Dedifferentiated amniotic fluid mesenchymal stem cell (primary cell): Measurements from ENCODE around the gene LUZP2.
"Not testable (repeated sequence)": the region's sequence is repeated elsewhere in the genome, so short reads cannot be mapped to it uniquely, and the experiment has no call there.

Source experiments
- DNase-seq: peaks from one replicate; pipeline ENCODE4 v3.0.0-alpha.2; 2016; ENCODE audit errors: extremely low spot score

The LUZP2 gene

GRCh38 chr11:24900960-24901549, 404.2 kb downstream of the LUZP2 start:
- DNase-seq, result no peak

GRCh38 chr11:24903555-24903954, 406.7 kb downstream of the LUZP2 start:
- no peak for DNase-seq

DNA sequence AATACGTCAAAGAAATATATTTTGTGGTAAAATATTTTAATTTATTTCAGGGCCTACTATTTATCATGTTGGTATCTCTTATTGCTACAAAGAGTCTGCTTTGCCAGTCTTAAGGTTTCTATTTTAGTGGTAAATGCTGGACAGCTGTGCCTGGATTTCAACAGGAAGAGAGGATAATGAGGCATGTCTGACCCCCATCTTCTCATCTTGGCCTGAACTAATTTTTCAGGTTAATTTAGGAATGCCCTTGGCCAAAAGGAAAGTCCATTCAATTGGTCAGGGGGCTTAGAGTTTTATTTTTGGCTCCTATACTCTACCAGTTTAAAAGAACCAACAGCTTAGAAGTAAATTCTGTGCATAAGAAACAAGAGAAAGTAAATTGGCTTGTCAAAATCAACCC, 428.2 kb downstream of the LUZP2 start:
- no peak for DNase-seq

- no peak for DNase-seq
These were observed 435.5 kb downstream of the LUZP2 start for GRCh38 chr11:24932110-24933000.

- peak; percentile 33 for DNase-seq
These were observed 438.0 kb downstream of the LUZP2 start for GRCh38 chr11:24934733-24935439.

DNA sequence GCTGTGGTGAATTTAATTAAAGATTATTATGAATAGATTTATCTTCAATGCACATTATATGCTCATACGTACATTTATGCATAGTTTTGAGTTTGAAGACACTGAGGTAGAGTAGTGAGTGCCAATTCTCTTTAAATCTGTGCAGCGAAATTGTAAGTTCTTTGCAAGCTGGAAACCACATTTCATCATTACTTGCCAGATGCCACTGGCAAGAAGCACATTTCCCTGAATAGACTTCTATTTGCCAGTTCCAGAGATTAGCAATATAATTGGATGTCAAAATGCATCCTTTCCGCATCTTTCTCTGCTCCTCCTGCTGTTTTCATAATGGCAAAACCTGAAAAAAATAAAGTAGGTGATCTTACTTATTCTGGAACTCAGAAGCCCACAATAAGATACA, 448.0 kb downstream of the LUZP2 start:
- no peak for DNase-seq

- no peak for DNase-seq
These were observed 452.6 kb downstream of the LUZP2 start for GRCh38 chr11:24949406-24949805.

GRCh38 chr11:24963852-24964251, 467.0 kb downstream of the LUZP2 start:
- no peak for DNase-seq

GRCh38 chr11:24965748-24966147, 468.9 kb downstream of the LUZP2 start:
- no peak for DNase-seq

GRCh38 chr11:24993903-24994302, 497.1 kb downstream of the LUZP2 start:
- not testable (repeated sequence) for DNase-seq

DNA sequence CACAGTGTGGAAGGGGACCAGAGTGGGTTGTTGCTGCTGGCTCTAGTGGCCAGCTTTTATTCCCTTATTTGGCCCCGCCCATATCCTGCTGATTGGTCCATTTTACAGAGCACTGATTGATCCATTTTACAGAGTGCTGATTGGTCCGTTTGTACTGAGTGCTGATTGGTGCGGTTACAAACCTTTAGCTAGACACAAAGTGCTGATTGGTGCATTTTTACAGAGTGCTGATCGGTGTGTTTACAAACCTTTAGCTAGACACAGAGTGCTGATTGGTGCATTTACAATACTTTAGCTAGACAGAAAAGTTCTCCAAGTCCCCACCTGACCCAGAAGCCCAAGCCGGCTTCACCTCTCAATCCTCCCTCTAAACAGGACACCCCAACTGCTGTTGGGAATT, 503.1 kb downstream of the LUZP2 start:
- DNase-seq, result not testable (repeated sequence)

DNA sequence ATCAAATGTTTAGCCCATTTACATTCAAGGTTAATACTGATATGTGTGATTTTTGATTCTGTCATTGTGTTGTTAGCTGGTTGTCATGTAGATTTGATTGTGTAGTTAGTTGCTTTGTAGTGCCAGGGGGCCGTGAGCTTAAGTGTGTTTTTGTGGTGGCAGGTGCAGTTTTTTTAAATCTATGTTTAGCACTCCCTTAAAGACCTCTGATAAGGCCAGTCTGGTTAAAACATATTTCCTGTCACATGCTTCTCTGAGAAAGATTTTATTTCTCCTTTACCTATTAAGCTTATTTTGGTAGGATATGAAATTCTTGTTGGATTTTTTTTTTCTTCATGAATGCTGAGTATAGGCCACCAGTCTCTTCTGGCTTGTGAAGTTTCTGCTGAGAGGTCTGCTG, 540.6 kb downstream of the LUZP2 start:
- no peak for DNase-seq

DNA sequence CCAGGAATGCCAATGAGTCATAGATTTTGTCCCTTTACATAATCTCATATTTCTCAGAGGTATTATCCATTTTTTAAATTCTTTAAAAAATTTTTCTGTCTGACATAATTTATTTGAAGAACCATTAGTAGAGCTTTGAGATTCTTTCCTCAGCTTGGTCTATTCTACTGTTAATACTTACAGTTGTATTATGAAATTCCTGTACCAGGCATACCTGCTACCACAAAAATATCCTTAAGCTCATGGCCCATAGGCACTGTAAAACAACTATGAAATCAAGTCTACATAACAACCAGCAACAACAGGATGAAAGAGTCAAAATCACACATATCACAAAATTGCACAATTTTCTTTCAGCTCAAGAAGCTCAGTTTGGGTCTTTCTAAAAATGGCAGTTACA, 541.3 kb downstream of the LUZP2 start:
- DNase-seq, result no peak

- no peak for DNase-seq
These were observed 542.3 kb downstream of the LUZP2 start for GRCh38 chr11:25039165-25039564.

GRCh38 chr11:25048632-25049031, 551.8 kb downstream of the LUZP2 start:
- DNase-seq, result no peak

- no peak for DNase-seq
These were observed 556.0 kb downstream of the LUZP2 start for GRCh38 chr11:25052844-25053243.

DNA sequence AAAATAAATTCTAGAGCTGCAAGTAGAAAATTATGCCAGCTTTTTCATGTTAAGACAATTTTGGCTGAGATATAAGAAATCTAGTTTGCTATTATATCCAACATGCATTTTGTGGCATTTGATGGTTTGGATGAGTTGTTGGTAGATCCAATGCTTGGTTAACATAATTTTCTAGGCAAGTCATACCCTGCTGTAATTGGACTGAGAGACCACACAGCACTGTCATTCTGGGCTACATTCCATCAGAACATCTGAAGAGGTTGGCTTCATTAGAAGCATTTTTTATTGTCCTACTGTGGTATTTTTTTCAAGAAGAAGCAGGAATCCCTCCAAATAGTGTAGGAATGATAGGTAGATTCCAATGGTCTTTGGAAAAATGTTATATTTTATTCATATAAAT, 561.0 kb downstream of the LUZP2 start:
- DNase-seq, result no peak

GRCh38 chr11:25065746-25066145, 568.9 kb downstream of the LUZP2 start:
- DNase-seq, result no peak

DNA sequence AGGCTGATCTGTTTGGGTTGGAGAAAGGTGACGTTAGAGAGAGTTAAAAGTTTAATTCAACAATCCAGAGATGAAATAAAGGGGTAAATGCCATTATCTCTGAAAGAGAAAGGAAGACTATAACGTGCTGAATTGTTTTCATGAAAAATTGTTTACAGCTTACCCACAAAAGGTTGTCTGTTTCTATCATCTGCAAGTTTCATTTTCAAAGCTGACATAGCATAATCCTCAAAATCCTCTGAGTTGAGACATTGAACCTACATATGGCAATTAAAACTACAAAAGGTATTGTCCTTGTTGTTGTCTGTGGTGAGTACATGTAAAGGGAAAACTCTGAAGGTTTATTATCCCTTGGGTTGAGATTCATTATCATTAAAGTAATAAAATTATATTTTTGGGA, 569.9 kb downstream of the LUZP2 start:
- no peak for DNase-seq

DNA sequence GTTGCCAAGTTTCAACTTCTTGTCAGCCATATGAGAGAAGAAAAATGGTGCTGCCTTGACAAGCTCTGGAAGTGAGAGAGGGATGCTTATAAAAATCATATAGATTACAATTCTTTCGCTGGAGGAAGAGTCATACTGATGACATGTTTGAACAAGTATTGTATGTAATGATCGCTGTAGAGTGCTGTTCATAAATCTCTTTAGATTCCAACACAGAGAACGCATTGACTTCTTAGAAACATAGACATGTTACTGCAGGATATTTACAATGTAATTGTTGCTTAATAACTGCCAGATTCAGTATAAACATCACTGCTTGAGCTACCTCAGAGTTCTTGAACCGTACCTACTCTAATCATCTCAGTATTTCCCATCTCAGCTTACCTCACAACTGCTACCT, 571.6 kb downstream of the LUZP2 start:
- DNase-seq, result no peak

DNA sequence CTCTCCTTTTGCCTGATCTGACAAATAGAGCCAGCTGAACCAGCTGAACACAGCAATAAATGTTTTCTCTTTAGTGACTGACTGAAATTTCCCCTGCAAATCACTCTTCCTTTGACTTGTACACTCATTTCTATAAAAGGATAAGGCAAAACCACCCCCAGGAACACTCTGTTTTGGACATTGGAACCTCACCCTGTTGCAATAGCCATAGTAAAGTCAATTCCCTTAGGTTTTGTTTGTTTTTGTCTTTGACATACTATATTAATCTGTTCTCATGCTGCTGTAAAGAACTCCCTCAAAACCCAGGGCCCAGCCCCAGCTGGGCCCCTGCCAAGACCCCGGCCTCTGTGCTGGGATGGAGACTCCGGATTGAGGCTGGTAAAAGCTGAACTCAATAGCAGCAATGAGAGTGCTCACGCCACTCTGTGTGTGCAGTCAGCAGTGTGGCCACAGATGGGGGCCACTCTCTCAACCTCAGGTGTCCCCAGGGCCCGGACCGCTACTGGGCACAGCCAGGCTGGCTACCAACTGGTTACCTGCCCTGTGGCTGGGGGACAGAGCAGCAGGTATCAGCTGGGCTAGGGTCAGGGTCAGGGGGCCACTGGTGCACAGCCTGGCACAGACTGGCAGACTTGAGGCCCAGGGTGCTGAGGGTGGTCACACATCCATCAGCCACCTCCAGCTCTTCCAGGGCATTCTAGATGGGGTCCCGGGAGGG, 597.4 kb downstream of the LUZP2 start:
- DNase-seq, result no peak

GRCh38 chr11:25119416-25119815, 622.6 kb downstream of the LUZP2 start:
- DNase-seq, result no peak
